Measurements from ENCODE around the gene ZNF280B.
"Not testable (repeated sequence)": the region's sequence is repeated elsewhere in the genome, so short reads cannot be mapped to it uniquely, and the experiment has no call there.

DNA sequence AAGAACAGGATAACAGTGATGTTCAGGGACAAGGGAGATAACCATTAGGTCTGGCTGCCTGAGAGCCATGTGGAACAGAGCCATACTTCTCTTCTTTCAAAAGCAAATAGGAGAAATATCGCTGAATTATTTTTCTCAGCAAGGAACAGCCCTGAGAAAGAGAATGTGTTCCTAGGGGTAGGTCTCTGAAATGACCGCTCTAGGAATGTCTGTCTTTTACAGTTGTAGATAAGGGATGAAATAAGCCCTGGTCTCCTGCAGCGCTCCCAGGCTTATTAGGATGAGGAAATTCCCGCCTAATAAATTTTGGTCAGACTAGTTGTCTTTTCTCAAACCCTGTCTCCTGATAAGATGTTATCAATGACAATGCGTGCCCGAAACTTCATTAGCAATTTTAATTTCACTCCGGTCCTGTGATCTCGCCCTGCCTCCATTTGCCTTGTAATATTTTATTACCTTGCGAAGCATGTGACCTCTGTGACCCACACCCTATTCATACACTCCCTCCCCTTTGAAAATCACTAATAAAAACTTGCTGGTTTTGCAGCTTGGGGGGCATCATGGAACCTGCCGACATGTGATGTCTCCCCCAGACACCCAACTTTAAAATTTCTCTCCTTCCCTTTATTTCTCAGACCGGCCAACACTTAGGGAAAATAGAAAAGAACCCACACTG lies 39.6 kb downstream of the ZNF280B start:
- not testable (repeated sequence) for TF ChIP-seq POLR2A (IDR thresholded peaks at IDR 0.05; ENCODE audit: borderline replicate concordance, extremely low read depth, insufficient read depth, insufficient read length); JUND (IDR thresholded peaks at IDR 0.05); SP1 (IDR thresholded peaks at IDR 0.05; ENCODE audit: low read depth); TCF7L2 (IDR thresholded peaks at IDR 0.05; ENCODE audit: borderline replicate concordance, extremely low read depth, insufficient read depth, insufficient read length)
- TF ChIP-seq, protein P1, sequence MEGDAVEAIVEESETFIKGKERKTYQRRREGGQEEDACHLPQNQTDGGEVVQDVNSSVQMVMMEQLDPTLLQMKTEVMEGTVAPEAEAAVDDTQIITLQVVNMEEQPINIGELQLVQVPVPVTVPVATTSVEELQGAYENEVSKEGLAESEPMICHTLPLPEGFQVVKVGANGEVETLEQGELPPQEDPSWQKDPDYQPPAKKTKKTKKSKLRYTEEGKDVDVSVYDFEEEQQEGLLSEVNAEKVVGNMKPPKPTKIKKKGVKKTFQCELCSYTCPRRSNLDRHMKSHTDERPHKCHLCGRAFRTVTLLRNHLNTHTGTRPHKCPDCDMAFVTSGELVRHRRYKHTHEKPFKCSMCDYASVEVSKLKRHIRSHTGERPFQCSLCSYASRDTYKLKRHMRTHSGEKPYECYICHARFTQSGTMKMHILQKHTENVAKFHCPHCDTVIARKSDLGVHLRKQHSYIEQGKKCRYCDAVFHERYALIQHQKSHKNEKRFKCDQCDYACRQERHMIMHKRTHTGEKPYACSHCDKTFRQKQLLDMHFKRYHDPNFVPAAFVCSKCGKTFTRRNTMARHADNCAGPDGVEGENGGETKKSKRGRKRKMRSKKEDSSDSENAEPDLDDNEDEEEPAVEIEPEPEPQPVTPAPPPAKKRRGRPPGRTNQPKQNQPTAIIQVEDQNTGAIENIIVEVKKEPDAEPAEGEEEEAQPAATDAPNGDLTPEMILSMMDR (IDR thresholded peaks at IDR 0.05 in 2 of 3, conservative IDR thresholded peaks at IDR 0.05 in 1 of 3; ENCODE audit: borderline replicate concordance in 1 of 3, insufficient read depth in 1 of 3, low read depth in 2 of 3, low read length in 2 of 3): not testable (repeated sequence)

Data from HCT116 (cell line).